Activated CD8-positive, alpha-beta memory T cell treated with anti-CD3 and anti-CD28 coated beads, Interleukin-2, amount 50 U/mL, for 1 hour (primary cell): ENCODE measurements around the gene KANSL1L.
"Not testable (repeated sequence)": the region's sequence is repeated elsewhere in the genome, so short reads cannot be mapped to it uniquely, and the experiment has no call there.

Experiments used
- DNase-seq: peaks from one replicate; pipeline ENCODE4 v3.0.0-alpha.2; 2020; ENCODE audit errors: extremely low read depth

Gene KANSL1L

DNA sequence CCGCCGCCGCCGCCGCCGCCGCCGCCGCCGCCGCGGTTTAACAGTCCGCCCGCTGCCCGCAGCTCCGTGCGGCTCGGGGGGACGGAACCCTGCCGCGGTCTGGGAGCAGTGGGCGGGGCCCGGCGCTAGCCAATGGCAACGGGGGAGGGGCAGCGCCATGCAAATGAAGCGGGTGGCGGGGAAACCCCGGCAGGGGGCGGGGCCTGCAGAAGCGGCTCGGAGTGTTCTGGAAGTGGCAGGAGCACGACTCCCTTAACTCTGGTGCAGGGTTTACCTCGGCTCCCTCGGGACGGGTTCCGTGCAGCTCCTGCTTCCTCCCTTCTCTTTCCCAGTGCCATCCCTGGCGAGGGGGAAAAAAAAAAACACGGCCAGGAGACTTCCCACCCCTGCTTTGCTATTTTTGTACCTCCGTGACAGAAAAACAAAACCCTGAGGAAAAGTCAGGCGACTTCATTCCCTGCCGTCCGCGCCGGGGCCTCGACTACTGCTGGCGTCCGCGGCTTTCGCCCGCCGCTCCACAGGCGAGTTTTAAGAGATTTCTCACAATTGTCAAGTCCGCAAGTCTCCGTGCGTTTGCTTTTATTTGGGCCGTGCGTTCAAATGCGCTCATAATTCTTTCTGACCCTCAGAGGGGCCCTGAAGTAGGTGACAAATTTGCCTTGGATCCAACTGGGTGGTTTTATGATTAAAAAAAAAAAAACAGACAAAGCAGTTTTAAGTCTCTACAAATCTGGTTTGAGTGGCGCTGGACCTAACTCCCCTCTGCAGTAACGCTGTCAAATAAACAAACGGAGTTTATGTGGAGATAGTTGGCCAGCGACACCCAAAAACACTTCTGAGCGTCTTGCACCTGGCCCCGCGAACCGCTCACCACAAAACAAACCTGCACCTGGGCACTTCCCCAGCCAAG, at the start of gene KANSL1L:
Gene KANSL1L, minus strand, starts transcription at position 101 of the 910 bp plus-strand sequence. CDS start 16,827 bp downstream, outside the sequence.
- peak; percentile 90 for DNase-seq

DNA sequence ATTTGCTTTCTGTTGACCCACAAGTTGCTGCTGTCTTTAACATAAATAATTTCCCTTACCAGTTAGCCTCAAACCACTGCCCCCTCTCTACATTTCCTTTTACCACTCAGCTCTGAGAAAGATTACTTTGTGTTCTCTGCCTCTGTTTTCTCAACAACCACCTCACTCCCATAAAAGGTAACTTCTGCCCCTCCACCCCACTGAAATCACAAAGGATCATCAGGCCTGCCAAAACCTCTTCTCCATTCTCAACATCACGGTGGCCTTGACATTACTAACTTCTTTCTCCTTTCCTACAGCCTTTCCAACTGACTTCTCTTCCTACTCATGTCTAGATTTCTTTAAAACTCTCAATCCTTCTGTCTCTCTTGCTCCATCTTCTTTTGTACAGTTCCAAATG, 43.9 kb upstream of the KANSL1L start:
- no peak for DNase-seq

- no peak for DNase-seq
These were observed 39.0 kb upstream of the KANSL1L start for GRCh38 chr2:210210185-210210584.

- DNase-seq, result no peak
These were observed 36.7 kb upstream of the KANSL1L start for GRCh38 chr2:210207929-210208328.

GRCh38 chr2:210203558-210203957, 32.3 kb upstream of the KANSL1L start:
- no peak for DNase-seq

DNA sequence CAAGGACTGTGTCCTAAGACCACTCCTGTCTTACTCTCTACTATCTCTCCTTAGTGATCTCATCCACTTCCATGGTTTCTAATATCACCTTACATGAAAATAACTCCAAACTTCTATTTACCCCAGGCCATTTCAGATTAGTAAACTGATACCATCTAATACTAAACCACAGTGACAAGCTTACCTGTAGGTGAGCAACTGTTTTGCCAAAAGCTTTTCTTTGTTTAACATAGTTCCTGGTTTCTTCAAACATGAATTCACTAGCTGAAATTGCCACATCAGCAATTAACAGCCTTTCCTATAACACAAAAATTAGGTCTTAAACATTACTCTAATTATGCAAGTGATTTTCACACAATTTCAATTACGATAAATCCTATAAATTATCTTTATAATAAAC, 31.9 kb upstream of the KANSL1L start:
- DNase-seq, result no peak

DNA sequence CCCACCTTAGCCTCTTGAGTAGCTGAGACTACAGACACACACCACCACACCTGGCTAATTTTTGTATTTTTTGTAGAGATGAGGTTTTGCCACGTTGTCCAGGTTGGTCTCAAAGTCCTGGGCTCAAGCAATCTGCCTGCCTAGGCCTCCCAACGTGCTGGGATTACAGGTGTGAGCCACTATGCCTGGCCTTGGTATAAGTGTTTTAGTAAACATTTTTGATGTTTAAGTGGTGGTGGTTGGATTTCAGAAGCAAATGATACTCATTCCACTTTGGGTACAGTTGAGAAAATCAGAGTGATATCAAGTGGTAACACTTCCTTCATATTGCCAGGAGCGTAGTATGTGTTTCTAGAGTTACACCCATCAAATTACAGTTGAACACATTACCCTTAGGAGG, 28.6 kb upstream of the KANSL1L start:
- DNase-seq, result no peak

DNA sequence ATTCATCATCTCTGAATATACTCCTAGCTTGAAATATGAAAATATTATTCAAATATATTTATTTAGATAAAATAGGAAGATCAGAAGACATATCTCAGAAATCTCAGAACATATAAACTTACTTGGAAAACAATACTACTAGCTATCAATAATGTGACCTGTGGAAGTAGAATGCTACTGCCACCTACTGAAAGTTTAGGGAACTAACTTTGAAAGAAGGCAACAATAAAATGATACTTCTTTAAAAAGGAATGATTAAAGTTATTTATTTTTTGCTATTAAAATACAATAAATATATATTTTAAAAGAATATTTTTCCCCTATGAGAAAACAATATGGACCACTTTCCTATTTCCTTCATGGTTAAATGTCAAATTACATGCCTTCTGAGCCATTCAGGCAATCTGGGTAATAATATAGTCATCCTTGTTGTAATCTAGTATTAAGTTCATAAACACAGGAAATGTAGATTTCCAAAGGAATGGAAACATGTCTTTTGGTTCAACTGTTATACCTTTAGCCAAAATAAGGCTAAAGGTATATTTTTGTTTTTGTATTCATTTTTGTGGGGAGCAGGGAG, 28.1 kb upstream of the KANSL1L start:
- no peak for DNase-seq

DNA sequence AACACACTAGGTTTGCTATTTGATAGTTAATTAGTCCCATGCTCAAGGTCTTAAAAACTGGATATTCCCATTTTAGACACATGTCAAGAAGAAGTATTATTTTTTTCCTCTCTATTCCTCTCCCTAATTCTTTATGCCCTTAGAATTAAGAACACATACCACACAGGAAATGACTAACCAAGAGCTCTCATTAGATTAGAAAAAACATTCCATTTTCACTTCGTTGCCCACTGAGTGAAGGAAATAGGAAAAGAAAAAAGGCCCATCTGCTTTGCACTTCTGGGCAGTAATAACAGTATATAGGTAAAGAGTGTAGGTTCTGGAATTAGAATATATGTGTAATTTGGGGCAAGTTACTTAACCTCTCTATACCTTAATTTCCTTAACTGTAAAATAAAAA, 27.1 kb upstream of the KANSL1L start:
- no peak for DNase-seq

DNA sequence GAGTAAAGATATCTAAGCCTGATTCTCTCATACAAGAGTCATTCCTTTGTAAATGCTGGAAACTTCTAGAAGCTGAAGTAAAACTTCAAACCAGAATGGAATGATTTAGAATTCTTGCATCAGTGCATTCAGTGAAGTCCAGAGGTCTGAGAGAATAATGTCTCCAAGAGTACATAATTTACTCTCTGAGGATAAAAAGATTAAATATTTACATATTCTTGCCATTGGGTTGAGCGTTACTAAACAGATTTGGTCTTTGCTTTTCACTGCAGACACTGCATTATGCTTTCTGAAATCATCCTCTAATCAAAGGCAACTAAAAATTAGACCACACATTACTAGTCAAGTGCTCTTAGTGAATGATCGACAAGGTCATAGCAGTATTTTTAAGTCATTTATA, 26.5 kb upstream of the KANSL1L start:
- no peak for DNase-seq

DNA sequence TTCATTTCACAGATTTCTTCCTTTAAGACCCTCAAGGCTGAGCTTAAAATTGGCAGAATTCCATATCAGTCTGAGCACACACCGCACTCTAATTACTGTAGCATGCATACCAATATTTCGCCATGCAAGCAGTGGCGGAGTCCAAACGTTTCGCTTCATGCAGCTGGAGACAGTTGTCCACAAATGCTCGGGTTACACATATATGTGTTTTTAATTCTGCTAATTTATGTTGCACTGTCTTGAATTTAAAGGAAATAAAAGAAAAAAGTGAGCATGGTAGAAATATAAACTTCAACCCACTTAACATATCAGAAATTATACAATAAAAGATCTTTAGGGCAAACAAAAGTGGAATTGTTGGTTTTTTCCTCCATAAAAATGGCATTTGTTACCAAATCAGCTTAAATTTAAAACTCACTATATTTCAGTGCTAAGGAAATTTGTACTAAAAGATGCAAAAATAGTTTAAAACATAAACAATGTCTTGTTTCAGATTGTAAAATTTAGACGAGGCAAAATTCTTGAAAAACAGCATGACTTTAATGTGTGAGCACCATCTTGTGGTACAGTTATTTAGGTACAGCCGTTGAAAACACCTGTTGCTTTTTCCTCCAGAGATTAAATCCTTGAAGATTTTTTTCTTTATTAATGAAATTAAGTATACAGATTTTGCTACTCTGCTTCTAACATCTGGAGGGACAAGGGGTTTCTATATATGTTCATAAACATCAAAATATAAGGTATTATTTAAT, 24.1 kb upstream of the KANSL1L start:
- DNase-seq, result no peak

GRCh38 chr2:210190345-210190744, 19.1 kb upstream of the KANSL1L start:
- no peak for DNase-seq

DNA sequence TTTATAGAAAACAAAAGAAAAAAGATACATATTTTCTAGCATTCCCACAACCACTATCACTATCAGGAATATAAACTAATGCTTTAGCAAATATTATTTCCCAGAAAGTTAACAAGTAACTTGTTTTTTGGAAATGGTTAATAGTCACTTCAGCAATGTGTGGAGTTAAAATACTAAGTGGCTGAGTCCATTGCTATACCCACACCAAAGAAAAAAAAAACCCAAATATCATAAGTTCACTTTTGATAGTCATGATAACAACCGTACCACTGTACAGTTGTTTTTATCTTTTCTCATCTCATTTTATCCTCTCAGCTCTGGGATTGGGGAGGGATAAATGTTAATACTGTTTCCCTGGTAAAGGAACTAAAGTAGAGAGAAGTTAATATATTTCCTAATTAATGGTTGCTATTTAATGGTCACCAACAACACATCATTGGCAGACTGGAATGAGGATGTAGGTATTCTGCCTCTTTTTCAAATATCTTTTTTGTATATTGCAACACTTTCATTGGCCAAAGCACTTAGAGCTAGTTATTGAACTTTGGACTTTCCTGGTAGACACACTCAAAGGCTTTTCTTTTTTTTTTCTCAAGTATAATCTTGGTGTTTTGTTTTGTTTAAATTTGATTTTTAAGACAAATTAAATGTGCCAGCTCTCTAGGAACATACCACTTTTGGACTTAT, 18.4 kb upstream of the KANSL1L start:
- DNase-seq, result no peak

DNA sequence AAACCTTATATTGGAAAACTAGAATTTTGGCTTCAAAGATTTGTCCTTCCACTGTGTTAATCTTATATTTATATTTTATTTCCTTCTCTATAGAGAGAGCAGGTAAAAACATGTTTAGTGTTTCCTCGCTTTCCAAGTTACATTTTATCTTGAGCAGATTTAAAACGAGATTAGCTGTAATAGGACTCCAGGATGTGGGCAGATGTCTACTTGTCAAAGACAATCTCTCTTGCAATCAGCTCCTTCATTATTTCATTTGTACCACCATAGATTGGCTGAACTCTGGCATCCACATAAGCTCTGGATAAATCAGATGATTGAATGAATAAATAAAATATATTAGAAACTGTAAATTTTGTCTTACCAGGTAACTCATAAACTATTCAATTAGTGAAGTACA, 17.5 kb upstream of the KANSL1L start:
- DNase-seq, result no peak

DNA sequence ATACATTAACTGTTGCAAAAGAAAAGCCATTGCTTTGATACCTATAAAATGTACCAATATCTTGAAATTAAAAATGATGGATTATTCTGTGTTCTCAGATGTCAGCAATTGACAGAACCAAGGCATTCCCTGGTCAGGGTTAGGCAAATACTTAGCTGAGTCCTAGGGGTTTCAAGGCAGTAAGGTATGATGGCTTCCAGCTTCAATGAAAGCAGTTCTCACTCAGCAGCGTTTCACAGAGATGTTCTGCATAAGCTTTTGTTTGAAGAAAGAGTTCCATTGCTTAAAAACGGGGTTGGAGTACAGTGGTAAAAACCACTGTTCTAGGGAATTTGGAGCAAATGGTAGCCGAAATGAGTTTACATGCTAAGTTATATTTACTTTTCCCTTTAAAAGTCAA, 17.0 kb upstream of the KANSL1L start:
- no peak for DNase-seq

DNA sequence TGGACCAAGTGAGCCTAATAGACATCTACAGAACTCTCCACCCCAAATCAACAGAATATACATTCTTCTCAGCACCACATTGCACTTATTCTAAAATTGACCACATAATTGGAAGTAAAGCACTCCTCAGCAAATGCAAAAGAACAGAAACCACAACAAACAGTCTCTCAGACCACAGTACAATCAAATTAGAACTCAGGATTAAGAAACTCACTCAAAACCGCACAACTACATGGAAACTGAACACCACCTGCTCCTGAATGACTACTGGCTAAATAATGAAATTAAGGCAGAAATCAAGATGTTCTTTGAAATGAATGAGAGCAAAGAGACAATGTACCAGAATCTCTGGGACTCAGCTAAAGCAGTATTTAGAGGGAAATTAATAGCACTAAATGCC, 12.7 kb upstream of the KANSL1L start:
- not testable (repeated sequence) for DNase-seq

- DNase-seq, result not testable (repeated sequence)
These were observed 10.4 kb upstream of the KANSL1L start for GRCh38 chr2:210181606-210182088.

- DNase-seq, result not testable (repeated sequence)
These were observed 9.9 kb upstream of the KANSL1L start for GRCh38 chr2:210181033-210181605.

DNA sequence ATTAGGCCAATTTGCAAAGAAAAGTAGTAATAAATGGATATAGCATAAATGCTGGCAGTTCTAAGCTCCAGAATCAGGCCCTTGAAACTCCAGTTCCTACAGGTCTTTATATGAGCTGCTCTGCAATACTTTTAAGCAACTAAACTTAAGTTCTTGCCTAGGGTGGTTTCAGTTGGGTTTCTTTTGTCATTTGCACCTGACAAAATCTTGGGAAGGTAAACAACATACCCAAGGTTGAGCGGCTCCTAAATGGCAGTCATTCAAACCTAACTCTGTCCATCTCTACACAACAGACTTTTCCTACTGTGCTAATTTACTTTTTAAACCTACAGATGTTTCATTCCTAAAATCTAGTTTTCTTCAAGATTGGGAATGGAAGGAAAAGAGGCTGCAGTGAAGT, 9.3 kb upstream of the KANSL1L start:
- no peak for DNase-seq

DNA sequence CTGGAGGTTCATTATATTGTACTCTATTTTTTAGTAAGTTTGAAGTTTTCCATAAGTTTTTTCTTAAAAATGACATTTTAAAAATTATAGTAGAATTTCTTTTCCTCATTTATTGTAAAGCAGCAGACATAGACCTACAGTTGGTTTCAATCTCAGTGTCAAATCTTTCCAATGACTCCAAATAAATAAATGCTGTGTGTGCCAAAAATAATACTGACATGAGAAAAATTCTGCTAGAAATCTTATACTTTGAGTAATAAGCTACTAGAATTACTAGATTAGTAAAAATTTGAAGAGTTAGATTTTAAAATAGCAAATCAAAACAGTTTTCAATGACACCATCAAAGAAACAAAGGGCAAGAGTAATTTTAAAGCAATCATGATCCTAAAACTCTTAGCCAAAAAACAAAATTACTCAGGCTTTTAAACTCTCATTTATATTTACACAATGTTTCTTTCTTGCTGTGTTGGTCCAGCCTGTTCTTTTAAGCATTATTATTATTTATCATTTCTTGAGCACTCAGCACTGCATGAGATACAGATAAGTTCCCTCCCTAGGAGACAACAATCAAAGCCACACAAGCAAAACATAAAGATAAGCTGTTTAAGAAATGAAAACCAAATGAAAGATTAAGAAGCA, 8.3 kb upstream of the KANSL1L start:
- no peak for DNase-seq

GRCh38 chr2:210177769-210178168, 6.6 kb upstream of the KANSL1L start:
- DNase-seq, result no peak
